ENCODE data around the gene ANKRD10.

The ANKRD10 gene

DNA sequence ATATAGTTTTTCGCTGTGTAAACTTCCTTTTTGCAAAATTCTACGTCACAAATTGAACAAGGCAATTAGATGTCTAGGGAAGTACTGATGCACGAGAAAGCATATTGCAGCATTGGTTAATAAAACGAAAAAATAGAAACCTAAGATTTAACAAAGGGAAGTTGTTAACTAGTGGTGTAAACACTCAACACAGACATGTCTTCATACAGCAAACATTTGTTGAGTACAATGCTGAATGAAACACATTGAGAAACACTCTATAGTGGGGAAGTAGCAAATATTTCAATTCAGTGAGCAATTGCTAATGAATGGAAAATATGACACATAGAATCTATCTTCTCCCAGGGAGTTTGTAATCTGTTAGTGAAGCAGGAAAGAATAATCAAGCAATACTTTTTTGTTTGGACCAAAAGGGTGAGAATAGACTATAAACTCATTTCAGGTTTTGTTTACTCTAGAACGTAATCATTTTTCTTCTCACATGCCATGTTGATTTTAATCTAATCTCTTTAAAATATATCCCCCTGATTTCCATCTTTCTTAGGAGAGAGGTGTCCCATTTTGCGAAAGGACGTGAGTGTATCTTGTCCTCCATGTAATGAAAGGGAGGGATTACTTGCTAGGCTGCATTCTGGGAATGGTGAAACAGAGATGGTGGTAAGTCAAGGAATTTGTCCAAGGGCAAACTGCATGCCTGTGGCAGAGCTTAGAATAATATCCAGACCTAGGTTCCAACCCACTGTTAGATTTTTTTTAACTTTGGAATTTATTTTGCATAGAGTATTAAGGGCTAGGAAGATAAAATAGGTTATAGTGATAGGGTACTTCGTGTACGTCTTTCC, 1.7 kb upstream of the ANKRD10 start:
- TF ChIP-seq, protein P1, sequence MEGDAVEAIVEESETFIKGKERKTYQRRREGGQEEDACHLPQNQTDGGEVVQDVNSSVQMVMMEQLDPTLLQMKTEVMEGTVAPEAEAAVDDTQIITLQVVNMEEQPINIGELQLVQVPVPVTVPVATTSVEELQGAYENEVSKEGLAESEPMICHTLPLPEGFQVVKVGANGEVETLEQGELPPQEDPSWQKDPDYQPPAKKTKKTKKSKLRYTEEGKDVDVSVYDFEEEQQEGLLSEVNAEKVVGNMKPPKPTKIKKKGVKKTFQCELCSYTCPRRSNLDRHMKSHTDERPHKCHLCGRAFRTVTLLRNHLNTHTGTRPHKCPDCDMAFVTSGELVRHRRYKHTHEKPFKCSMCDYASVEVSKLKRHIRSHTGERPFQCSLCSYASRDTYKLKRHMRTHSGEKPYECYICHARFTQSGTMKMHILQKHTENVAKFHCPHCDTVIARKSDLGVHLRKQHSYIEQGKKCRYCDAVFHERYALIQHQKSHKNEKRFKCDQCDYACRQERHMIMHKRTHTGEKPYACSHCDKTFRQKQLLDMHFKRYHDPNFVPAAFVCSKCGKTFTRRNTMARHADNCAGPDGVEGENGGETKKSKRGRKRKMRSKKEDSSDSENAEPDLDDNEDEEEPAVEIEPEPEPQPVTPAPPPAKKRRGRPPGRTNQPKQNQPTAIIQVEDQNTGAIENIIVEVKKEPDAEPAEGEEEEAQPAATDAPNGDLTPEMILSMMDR (IDR thresholded peaks at IDR 0.05; ENCODE audit: low read depth, low read length): no peak
- no peak for DNase-seq (ENCODE audit: extremely low read depth, low read depth)

DNA sequence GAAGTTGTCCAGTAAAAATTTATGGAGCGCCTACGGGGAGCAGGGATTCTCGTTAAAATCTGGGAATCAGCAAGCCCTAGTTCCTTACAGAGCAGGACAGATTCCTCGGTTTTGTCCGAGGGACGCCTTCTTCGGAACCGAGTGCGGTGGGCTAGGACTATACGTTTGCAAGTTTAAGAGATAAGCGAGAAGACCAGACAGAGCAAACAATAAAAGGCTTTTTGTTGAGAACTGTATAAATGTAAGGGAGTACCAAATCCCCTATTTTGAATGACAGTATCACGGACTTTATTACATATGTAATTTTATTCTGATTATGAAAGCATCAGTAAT, 971 bp upstream of the ANKRD10 start:
- DNase-seq (ENCODE audit: extremely low read depth, low read depth): no peak
- TF ChIP-seq, protein P1 (IDR thresholded peaks at IDR 0.05; ENCODE audit: low read depth, low read length): no peak

DNA sequence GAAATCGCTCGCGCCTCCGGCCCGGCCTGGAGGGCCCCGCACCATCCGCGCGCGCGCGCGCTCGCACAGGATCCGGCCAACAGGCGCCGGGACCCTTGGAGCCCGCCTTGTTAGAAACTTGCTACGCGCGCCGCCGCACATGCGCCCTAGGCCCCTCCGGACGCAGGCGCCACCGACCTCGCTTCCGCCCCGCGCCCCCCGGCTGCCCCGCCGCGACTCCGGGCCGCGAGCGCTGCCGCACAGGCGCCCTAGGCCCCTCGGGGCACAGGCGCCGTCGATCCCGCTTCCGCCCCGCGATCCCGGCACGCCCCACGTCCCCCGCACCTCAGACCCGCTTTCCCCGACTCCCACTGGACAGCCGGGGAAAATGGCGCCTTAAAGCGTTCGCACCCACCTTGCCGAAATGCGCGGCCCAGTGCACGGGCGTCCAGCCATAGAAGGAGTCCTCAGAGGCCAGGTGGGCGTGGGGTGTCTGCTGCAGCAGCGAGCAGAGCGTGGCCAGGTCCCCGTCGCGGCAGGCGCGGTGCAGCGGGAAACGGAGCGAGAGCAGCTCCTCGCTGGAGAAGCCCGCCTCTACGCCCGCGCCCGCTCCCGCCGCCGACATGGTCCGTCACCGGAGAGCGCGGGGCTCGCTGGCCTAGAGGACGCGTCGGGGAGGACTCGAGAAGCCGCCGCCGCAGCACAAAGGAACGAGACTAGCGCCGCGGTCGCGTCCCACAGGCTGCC, 375 bp downstream of the ANKRD10 start:
- no peak for DNase-seq (ENCODE audit: extremely low read depth, low read depth)
- TF ChIP-seq, protein P1 (IDR thresholded peaks at IDR 0.05; ENCODE audit: low read depth, low read length): no peak

DNA sequence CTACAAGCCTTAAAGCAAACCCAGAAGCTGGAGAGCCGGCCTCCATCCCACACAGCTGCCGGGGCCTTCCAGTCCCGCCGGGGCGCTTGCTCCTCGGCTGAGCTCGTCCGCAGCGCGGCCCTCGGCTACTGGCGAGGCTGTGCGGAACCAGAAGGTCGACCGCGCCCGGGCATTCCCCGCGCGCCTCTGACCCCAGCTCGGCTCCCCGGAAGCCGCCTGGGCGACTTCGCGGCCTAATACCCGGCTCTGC, 863 bp downstream of the ANKRD10 start:
- TF ChIP-seq, protein P1 (IDR thresholded peaks at IDR 0.05; ENCODE audit: low read depth, low read length): no peak

DNA sequence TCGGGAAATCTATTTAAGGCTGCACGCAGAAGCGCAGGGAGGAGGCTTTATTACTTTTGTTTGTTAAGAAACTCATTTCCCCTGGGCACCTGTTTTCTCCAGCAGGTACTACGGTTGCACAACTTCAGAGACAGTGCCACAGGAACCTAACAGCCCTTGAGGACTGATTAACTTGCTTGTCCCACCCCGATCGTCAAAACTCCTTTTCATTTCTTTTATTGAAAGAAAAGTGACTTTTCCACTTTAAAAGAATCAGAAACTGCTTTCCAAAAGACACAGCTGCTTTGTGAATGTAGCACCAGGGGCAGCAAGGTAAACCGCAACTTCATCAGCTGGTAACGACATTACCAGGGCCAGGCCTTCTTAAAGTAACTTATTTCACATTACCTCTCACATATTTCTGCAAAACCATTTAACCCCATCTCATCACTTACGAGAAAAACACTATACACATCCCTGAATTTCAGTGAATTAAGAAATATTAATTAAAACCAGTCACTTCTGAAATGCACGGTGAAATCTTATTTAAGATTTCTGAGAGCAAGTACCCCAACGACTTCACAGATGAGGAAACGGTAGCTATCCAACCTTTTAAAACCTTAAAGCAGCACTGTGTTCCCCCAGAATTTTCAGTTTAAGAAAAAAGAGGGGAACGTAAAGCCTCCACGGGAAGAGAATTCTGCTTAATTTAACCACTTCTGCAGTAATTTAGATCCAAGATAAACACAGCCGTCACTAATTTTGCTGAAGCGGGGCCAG, 1.4 kb downstream of the ANKRD10 start:
- DNase-seq (ENCODE audit: extremely low read depth, low read depth): no peak
- TF ChIP-seq, protein P1 (IDR thresholded peaks at IDR 0.05; ENCODE audit: low read depth, low read length): no peak

More for the DNA sequence above, 863 bp downstream of the ANKRD10 start:
- DNase-seq (ENCODE audit: extremely low read depth, low read depth): no peak

DNA sequence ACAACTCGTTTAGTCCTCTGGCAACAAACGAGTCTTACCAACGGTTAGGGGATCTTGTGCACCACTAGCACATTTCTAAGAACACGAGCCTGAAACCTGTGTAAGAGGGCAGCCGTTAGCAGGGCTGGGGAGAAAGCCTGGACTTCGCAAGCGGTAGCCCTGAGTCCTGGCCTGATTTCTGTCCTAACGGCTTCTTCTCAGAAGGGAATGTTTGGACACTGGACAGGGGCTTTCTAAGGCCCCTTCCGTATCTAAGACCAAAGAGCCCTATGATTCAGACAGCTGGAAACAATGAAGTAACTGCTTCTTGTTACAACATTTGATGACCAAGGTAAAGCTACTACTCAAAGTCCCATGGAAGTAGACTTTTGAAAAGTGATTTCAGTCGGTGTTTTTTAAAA, 2.2 kb downstream of the ANKRD10 start:
- TF ChIP-seq, protein P1 (IDR thresholded peaks at IDR 0.05; ENCODE audit: low read depth, low read length): no peak
- no peak for DNase-seq (ENCODE audit: extremely low read depth, low read depth)

DNA sequence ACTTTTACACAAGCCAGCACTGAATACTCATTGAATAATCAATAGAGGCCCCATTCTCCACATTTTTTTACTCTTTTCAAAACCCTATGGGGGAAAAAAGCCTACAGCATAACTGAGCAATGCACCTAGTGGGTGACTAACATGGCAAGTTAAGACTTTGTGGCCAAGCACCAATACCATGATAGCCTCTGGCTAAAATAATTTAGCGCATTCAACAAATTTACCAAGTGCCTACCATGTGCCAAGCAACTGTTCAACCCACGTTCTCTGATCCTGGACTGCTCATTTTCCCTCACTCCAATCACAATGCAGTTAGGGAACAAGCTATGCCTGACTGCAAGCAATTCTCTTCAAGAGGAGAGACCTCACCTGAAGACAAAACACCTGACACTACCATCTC, 3.0 kb downstream of the ANKRD10 start:
- DNase-seq (ENCODE audit: extremely low read depth, low read depth): no peak
- TF ChIP-seq, protein P1 (IDR thresholded peaks at IDR 0.05; ENCODE audit: low read depth, low read length): no peak

Data from AG09319 (cell line).